GM12878 (cell line): Measurements from ENCODE around the gene TSHZ2.

Experiments
- ATF2 ChIP-seq: IDR thresholded peaks from 2 replicates; pipeline ENCODE4 v1.6.1; 2012; ENCODE audit warnings: low read length, inconsistent platforms
- JUND ChIP-seq: IDR thresholded peaks from 2 replicates; pipeline ENCODE4 v1.6.1; 2012; ENCODE audit warnings: low read depth, mild to moderate bottlenecking, low read length, improper control_type of control experiment, moderate library complexity
- NR2C2 ChIP-seq: IDR thresholded peaks from 2 replicates; pipeline ENCODE4 v1.6.1; 2011; ENCODE audit warnings: borderline replicate concordance, low read depth; ENCODE audit not compliant: control insufficient read depth, insufficient read length
- PML ChIP-seq: IDR thresholded peaks from 2 replicates; pipeline ENCODE4 v1.6.1; 2012; ENCODE audit warnings: low read length, inconsistent platforms
- POLR2AphosphoS2 ChIP-seq: IDR thresholded peaks from 2 replicates; pipeline ENCODE4 v1.6.1; 2011; ENCODE audit warnings: low read depth, mild to moderate bottlenecking, low read length, improper control_type of control experiment, moderate library complexity
- RUNX3 ChIP-seq: IDR thresholded peaks from 2 replicates; pipeline ENCODE4 v1.6.1; 2012; ENCODE audit warnings: low read length, inconsistent platforms
- SRF ChIP-seq, 2 experiments: IDR thresholded peaks; 2 replicates each; pipeline ENCODE4 v1.6.1; 2011; ENCODE audit warnings: low read depth in 2 of 2, low read length in 2 of 2, mild to moderate bottlenecking in 1 of 2, moderate library complexity in 1 of 2
- USF2 ChIP-seq: IDR thresholded peaks from 2 replicates; pipeline ENCODE4 v1.6.1; 2011; ENCODE audit warnings: low read depth, low read length, improper control_type of control experiment, borderline replicate concordance
- ZBTB11 ChIP-seq: fragments of 450-650 bp; formaldehyde crosslinking; IDR thresholded peaks from 2 replicates; pipeline ENCODE4 v1.5.0; 2022; ENCODE audit warnings: mild to moderate bottlenecking, missing genetic modification characterization

- TF ChIP-seq SRF (IDR thresholded peaks at IDR 0.05; ENCODE audit: low read depth in 2 of 2, low read length in 2 of 2) (no peak), PML (no peak), JUND (no peak), POLR2AphosphoS2 (no peak), USF2 (no peak), ATF2 (no peak), RUNX3 (no peak), ZBTB11 (CRISPR knock-in tag) (no peak), NR2C2 (no peak)
These were observed 298.7 kb downstream of the TSHZ2 start for GRCh38 chr20:53270792-53271375.
